ENCODE results near the gene CTLA4.
"Not testable (repeated sequence)": the region's sequence is repeated elsewhere in the genome, so short reads cannot be mapped to it uniquely, and the experiment has no call there.

The CTLA4 gene

DNA sequence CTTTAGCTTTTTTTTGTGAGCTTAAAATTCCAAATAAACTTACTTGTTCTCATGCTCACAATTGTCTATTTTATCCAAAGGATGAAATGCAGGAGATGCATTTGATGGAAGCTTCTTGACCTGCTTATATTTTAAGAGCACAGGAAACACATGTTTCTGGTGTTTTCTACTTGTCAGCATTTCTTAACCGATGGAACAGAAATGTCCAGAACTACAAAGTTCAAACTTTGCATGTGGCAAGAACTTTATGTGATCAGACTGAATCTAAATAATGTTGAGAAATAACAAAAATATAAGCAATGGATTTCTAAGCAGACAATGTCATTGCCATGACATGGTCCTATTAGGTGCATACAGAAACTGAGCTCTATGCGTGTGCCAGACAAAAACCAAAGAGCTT lies 9.9 kb upstream of the CTLA4 start:
- DNase-seq (ENCODE audit: low read depth), result no peak

DNA sequence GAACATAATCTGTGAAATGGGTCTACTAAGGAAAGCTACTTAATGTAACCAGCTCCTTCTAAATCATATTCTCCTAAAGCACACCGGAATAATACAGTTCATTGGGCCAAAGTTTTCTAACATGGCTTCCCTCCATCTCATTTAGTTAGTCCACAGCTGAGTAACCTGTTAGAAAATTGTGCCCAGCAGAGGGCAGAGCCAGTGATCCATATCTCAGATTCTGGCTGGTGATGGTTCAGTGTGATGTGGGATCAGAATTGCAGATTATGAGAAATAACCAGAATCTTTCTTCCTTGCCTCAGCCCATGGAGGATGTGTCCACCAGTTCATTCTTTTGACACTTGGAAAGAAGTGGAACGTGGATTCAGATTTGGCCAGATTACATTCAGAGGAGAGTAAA lies 9.4 kb upstream of the CTLA4 start:
- DNase-seq (ENCODE audit: low read depth), result no peak

DNA sequence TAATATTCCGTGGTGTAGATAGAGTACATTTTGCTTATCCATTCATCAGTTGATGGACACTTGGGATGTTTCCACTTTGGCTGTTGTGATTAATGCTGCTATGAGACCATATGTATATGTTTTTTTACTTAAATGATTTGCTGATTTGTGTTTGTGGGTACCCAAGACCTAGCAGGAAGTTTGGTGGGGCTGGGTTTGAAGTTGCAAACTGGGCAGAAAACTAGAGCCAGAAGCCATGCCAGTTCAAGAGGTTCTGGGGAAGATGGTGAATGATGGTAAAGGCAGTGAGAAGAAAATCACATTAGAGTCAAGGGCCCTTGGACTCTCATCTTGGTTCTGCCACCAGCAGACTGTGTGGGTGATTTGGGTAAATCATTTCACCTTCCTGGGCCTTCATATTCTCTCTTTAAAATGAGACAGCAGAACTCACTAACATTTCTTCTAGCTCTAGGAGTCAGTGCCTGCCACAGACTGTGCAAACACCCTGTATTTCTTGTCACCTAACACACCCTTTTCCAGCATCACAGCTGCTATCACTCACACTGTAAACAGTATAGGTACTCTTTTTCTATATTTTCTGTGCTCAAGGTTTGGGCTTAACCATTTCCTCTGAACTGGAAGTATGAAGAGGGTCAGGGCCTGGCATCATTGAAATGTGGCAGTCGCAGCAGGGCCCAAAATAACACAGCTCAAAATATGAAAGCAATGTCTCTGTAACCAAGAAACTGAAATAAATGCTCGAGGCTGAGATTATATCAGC lies 8.4 kb upstream of the CTLA4 start:
- no peak for DNase-seq (ENCODE audit: low read depth)

DNA sequence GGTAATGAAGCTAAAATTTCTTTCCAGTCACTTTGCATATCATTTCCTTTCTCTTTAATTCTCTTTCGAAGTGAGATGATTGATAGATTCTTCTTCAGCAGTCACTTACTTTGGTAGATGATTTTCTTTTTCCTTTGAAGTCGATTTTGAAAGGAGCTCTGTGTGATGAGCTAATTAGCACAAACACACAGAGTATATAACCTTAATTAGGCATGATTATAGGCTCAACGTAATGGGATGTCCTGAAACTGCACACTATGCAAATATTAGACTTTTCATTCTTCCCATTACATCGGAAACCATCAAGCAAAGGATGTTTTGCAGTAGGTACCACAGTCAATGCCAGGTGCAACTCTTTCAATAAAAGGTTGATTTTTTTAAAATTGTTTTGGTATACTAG lies 6.4 kb upstream of the CTLA4 start:
- DNase-seq (ENCODE audit: low read depth), result no peak

DNA sequence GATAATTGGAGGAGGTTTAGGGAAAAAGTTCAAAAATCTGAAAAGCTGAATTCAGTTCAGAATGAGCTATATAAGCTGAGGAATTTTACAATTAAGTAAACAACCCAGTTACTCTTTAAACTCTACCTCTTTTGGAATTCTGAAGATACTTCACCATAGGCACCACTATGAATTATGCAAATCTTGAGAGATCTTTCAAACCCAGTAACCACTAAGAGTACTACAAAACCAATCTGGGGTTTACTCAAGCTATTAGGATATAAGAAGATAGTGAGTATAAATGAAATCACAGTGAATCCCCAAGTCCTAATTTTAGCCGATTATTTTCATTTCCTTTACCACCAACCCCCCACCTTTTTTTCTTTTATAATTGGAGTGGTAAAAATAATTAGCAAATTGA lies 6.0 kb upstream of the CTLA4 start:
- DNase-seq (ENCODE audit: low read depth), result no peak

DNA sequence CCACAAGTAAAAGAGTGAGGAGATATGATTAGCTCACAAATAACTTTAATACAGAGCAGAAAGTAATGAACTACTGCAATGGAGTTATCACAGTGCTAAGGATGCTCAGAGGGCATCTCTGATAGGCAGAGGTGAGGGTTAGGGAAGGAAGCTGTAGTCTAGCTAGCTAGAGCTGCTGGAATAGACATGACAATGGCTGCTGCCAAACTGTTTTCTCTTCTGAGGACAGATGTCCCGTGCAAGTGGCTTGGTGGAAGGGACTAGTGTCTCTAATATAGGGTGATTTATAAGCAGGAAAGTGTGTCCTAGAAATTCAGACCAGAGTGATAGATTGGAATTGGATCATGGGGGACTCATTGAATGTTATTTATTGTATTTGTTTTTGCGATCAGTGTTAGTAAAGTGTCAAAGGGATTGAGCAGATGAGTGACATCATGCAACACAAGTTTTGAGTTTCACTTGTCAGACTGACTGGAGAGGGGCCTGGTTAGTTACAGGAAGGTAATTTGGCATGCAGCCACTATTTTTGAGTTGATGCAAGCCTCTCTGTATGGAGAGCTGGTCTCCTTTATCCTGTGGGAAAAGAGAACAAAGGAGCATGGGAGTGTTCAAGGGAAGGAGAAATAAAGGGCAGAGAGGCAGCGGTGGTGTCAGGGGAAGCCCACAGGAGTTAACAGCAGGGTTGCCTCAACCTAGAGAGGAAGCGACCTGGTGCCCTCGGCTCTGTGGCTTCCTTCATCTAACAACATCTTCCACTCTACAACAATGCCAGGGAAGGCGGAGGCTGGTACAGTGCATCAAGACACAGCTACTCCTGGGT lies 1.9 kb downstream of the CTLA4 start:
- no peak for DNase-seq (ENCODE audit: low read depth)

DNA sequence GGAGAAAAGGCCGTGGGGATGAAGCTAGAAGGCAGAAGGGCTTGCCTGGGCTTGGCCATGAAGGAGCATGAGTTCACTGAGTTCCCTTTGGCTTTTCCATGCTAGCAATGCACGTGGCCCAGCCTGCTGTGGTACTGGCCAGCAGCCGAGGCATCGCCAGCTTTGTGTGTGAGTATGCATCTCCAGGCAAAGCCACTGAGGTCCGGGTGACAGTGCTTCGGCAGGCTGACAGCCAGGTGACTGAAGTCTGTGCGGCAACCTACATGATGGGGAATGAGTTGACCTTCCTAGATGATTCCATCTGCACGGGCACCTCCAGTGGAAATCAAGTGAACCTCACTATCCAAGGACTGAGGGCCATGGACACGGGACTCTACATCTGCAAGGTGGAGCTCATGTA lies 2.9 kb downstream of the CTLA4 start:
- DNase-seq (ENCODE audit: low read depth), result no peak

DNA sequence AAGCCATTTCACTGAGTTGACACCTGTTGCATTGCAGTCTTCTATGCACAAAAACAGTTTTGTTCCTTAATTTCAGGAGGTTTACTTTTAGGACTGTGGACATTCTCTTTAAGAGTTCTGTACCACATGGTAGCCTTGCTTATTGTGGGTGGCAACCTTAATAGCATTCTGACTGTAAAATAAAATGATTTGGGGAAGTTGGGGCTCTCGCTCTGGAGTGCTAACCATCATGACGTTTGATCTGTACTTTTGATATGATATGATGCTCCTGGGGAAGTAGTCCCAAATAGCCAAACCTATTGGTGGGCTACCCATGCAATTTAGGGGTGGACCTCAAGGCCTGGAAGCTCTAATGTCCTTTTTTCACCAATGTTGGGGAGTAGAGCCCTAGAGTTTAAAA lies 3.4 kb downstream of the CTLA4 start:
- DNase-seq (ENCODE audit: low read depth), result no peak

DNA sequence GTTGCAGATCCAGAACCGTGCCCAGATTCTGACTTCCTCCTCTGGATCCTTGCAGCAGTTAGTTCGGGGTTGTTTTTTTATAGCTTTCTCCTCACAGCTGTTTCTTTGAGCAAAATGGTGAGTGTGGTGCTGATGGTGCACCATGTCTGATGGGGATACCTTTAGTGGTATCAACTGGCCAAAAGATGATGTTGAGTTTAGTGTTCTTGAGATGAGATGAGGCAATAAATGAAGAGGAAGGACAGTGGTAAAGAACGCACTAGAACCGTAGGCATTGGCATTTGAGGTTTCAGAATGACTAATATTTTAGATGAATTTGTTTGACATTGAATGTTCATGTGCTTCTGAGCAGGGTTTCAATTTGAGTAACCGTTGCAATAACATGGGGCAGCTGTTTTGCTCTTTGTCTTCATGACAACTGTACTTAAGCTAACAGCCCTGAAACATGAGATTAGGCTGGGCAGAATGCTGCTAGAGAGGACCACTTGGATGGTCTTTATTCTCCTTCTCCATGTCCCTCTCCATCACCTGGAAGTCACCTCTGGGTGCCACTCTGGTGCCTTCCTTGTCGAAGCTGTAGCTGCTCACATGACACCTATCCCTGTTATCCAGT lies 3.9 kb downstream of the CTLA4 start:
- no peak for DNase-seq (ENCODE audit: low read depth)

DNA sequence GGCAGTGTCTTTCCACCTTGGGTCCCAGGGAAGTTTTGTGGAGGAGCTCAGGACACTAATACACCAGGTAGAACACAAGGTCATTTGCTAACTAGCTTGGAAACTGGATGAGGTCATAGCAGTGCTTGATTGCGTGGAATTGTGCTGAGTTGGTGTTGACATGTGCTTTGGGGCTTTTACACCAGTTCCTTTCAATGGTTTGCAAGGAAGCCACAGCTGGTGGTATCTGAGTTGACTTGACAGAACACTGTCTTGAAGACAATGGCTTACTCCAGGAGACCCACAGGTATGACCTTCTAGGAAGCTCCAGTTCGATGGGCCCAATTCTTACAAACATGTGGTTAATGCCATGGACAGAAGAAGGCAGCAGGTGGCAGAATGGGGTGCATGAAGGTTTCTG lies 5.9 kb downstream of the CTLA4 start:
- no peak for DNase-seq (ENCODE audit: low read depth)

DNA sequence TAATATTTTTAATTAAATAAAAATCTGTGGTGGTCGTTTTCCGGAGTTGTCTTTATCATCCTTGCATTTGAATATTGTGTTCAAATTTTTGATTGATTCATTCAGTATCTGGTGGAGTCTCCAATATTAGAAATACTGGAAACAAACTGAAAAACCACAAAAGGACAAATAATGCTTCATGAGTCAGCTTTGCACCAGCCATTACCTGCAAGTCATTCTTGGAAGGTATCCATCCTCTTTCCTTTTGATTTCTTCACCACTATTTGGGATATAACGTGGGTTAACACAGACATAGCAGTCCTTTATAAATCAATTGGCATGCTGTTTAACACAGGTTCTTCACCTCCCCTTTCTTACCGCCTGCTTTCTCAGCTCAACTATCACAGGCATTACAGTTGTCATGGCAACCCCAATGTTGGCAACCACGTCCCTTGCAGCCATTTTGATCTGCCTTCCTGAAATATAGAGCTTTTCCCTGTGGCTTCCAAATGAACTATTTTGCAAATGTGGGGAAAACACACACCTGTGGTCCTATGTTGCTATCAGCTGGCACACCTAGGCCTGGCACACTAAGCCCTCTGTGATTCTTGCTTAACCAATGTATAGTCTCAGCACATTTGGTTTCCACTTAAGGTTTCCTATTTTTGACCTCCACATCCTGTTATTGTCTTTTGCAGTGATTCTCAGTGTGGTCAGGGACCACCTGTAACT lies 6.5 kb downstream of the CTLA4 start:
- no peak for DNase-seq (ENCODE audit: low read depth)

DNA sequence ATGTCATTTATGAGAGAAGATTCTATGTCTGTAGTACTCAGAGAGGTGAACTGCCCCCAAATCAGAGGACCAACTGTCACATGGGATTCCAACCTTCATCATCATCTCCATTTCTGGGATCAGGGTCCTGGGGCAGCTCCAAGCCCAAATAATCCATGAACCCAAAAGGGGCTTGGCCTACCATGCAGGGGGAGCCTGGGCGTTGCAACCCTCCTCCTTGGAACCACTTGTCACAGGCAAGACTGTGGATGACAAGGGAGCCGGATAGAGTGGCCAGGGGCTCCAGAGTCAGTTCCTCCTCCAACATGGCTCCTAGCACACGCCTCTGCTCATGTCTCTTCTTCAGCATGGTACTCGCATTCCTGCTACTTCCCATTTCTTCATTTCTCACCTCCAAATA lies 7.9 kb downstream of the CTLA4 start:
- DNase-seq (ENCODE audit: low read depth), result no peak

DNA sequence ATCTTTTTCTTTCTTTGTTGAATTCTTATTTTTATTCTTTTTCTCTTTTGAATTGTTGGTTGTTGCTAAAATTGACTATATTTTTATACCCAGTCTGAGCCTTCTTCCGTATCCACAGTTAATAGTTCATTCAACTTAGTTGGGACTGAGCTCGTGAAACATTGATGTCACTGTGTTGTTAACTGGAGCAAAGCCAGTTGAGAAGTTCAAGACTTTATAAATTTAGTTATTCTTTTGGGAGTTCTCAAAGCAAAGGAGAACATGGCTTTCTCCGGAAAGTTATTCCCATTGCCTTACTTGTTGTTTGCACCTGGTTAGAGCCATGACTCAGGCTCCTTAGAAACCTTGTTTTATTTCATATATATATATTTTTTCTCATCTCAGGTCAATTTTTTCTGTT lies 8.8 kb downstream of the CTLA4 start:
- DNase-seq (ENCODE audit: low read depth), result no peak

DNA sequence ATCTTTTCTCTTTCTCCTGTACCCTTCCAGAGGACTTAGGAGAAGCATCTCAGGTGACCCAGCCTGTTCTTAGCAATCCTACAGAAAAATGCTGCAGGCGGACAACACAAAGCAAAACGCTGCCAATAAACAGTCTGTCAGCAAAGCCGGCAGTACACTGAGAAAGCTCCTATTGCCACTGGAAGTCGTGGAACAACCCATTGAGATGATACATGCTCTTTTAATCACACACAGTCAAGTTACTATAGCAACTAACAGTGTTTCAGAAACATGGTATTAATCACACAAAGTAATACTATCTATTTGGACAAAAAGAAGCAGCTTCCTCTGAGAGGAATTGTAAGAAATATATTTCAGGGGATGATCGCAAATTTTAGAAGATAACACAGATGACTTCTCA lies 10.5 kb downstream of the CTLA4 start:
- DNase-seq (ENCODE audit: low read depth), result no peak

DNA sequence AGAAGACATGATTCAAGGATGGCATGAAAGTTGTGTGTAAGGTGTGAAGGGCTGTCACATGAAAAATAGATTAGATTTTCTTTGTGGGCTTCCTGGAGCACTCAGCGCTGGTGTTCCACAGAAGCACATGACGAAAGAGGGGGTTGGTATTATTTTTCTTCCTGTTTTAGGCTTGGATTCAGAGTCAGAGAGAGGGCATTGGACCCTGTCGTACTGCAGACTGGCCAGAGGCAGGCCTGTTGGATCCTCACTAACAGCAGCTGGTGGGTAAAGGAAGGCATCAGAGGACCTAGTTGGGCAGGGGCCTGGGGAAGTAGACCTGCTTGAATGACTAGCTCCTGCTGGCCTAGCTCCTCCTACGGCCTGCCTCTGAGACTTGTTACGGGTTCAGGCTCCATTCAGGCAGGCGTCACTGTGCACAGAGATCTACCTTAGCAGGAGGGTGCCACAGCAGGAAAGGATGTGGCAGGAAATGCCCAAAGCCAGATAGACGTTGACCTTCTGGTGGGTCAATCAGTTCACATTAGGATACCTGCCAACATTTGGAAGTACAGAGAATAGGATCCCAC lies 13.1 kb downstream of the CTLA4 start:
- DNase-seq (ENCODE audit: low read depth), result no peak

DNA sequence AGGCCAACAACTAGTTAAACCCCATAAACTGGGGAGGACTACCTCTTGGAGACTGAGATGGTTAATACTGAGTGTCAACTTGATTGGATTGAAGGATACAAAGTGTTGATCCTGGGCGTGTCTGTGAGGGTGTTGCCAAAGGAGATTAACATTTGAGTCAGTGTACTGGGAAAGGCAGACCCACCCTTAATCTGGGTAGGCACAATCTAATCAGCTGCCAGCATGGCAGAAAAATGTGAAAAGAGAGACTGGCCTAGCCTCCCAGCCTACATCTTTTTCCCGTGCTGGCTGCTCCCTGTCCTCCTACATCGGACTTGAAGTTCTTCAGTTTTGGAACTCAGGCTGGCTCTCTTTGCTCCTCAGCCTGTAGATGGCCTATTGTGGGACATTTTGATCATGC lies 13.6 kb downstream of the CTLA4 start:
- DNase-seq (ENCODE audit: low read depth), result not testable (repeated sequence)

DNA sequence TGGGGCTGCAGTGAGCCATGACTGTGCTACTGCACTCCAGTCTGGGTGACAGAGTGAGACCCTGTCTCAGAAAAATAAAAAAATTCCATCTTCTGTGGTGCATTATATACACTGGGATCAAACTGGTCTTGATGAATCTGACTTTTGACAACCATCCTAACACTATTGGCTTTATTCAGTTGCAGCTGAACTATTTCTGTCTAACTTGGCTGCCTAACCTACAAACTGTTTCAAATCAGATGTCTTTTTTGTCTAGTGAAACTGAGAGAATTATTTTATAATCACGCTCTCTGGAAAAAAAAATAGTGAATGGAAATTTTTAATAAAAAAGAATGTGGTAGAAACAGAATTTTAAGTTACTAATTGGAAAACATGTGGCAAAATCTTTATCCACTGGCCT lies 15.0 kb downstream of the CTLA4 start:
- DNase-seq (ENCODE audit: low read depth), result no peak

DNA sequence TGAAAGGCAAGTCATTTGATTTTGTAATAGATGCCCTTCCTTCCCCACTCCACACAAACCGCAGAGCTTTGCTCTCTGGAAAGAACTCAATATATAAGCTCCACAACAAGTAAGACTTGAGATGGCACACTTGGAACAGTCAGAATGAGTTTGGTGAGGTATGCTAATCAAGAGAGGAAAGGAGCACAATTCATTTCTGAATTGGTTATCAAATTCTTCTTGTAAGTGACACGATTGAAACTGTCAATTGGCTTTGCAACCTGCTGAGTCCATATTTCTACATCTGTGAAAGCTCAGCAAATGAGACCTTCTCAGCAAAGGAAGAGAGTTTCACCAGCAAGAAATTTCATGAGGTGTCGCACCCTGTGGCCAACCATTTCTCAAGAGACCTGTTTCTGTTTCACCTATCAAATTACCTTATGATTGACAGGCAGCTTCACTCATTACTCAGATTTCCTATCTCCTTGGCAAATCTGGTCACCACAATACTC lies 19.1 kb downstream of the CTLA4 start:
- no peak for DNase-seq (ENCODE audit: low read depth)

DNA sequence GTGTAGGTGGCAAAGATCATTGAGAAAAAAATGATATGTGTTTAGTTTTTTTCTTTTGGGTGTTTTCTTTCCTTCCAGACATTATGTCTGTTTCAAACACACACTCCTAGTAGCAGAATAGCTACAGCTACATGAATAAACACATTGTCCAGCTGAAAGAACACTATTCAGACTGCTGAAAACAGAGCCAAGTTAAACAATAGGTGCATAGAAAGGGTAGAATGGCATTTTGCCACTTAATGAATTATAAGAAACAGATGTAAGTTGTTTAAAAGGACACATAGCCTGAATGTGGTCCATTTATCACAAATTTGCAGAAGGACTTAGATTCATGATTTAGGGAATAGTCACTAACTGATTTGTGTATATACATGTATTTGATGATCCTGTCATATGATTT lies 20.1 kb downstream of the CTLA4 start:
- DNase-seq (ENCODE audit: low read depth), result no peak

DNA sequence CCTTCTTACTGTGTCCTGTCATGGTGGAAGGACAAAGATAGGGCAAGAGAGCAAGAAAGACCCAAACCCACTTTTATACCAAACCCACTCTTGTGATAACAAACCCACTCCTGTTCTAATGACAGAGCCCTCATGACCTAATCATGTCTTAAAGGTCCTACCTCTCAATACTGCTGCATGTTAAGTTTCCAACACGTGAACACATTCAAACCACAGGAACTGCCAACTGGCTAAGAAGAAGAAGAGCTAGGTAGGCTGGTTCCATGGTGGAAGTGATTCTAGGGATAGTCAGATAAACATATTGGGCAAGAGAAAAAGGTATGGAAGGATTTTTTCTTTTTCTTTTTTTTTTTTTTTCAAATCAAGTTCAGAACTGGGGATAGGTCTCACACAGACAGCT lies 22.0 kb downstream of the CTLA4 start:
- no peak for DNase-seq (ENCODE audit: low read depth)

DNA sequence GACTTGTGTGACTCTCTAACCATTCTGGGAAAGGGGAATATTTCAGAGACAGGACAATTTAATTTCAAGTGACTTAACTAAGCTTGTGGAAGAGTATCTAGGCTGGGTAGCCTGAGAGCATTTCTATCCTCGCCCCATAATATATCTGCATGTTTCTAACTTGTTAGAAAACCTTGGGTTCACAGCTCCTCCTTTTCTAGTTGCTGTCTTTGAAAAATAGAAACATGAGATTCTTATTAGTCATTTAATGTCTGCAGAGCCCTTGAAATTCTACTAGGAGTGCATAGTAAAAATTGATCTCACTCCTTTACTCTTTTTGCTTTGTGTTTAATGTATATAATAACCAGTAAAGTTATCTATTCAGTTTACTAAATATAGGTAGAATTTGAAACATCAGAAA lies 22.4 kb downstream of the CTLA4 start:
- DNase-seq (ENCODE audit: low read depth), result no peak

DNA sequence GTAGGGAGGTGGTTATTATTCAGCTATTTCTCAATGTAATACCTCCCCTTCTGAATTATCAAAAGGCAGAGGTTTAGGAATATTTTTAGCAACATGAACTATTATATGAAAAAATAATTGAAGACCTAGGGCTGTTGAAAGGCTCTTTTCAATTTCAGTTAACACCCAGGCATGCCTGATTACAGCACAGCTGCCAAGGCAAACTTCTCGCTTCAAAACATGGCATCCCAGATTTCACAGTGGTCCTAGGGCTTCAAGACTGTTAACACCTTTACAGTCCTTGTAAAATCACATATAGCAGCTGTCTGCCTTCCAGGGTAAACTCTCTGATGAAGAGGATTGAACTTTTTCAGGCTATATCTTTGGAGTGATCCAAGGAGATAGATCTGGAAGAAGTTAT lies 23.2 kb downstream of the CTLA4 start:
- no peak for DNase-seq (ENCODE audit: low read depth)
